HepG2 (cell line): ENCODE data around the gene CHAF1B. TPM values are rescaled to one million over a fixed set of nuclear protein-coding genes. Genes with fewer than 3 reads are reported as not detected.

ENCODE experiments used
- ATAC-seq: fragments of 200-7000 bp; cut with Tn5 transposase; 3 replicates; pipeline ENCODE4 v1.9.1; 2020; ENCODE audit warnings: mild to moderate bottlenecking, moderate library complexity
- BruUV-seq: library from RNA; stranded (reverse); fragments of 400-500 nt; replicated peaks from 2 replicates; lab custom pipeline; 2021; lab: Mats Ljungman, UMichigan
- CTCF ChIA-PET: fragments of 300-600 bp; formaldehyde crosslinking; extraction: SDS; loops from one replicate; lab custom pipeline; 2021; ENCODE audit warnings: low total read pairs, inconsistent platforms, low intra/inter-chr PET ratio; lab: Yijun Ruan, JAX
- POLR2A ChIA-PET: fragments of 350-600 bp; sonication (Branson Sonifier 250); formaldehyde crosslinking; loops from one replicate; lab custom pipeline; 2020; ENCODE audit warnings: antibody characterized with exemption, inconsistent platforms; lab: Yijun Ruan, JAX
- DNase-seq: peaks from one replicate; pipeline ENCODE4 v3.0.0-alpha.2; 2015; ENCODE audit warnings: low spot score
- FAIRE-seq: peaks from 3 replicates; lab custom pipeline; 2011; peaks lifted over from hg19 to GRCh38; lab: Jason Lieb, UNC
- H2AFZ ChIP-seq: one replicate; pipeline ENCODE4 v1.6.1; 2011; ENCODE audit warnings: low read length, inconsistent platforms
- H3K27ac ChIP-seq: fragments of 300-600 bp; 3 replicates; pipeline ENCODE4 v1.8.0; 2011; ENCODE audit warnings: mixed run types, mild to moderate bottlenecking, mixed read lengths, low read length, inconsistent platforms; ENCODE audit not compliant: insufficient read depth; ENCODE audit errors: extremely low read length
- H3K27me3 ChIP-seq, 2 experiments: fragments of 200-600 bp in 1 of 2; 2 replicates in 1 of 2; 3 replicates in 1 of 2; pipeline versions ENCODE4 v1.6.0 to v1.8.0; 2011; ENCODE audit warnings: low read length in 2 of 2, mild to moderate bottlenecking in 2 of 2, moderate library complexity in 2 of 2, inconsistent platforms in 1 of 2; ENCODE audit not compliant: insufficient read depth in 2 of 2, control insufficient read depth in 1 of 2
- H3K36me3 ChIP-seq, 2 experiments: fragments of 200-600 bp in 1 of 2; replicated peaks in 1 of 2; 2 replicates in 1 of 2; 3 replicates in 1 of 2; pipeline versions ENCODE4 v1.5.1 to v1.8.0; 2011; ENCODE audit warnings: low read length in 2 of 2, inconsistent platforms in 1 of 2; ENCODE audit not compliant: insufficient read depth in 2 of 2, control insufficient read depth in 1 of 2
- H3K4me1 ChIP-seq: 2 replicates; pipeline ENCODE4 v1.5.1; 2012; ENCODE audit warnings: low read length, inconsistent platforms; ENCODE audit not compliant: insufficient read depth
- H3K4me2 ChIP-seq: 2 replicates; pipeline ENCODE4 v1.6.0; 2011; ENCODE audit warnings: low read depth, low read length, inconsistent platforms
- H3K4me3 ChIP-seq, 3 experiments: fragments of 200-600 bp in 1 of 3; sonication (generic), shearing (Covaris generic) in 1 of 3; replicated peaks in 1 of 3; 2 replicates each; pipeline ENCODE4 v1.5.1; 2011 to 2016; ENCODE audit warnings: low read length in 3 of 3, inconsistent platforms in 2 of 3, low read depth in 2 of 3, mild to moderate bottlenecking in 2 of 3, control low read depth in 1 of 3, mixed read lengths in 1 of 3; ENCODE audit not compliant: insufficient read depth in 1 of 3
- H3K79me2 ChIP-seq: one replicate; pipeline ENCODE4 v1.6.1; 2011; ENCODE audit warnings: low read length, inconsistent platforms; ENCODE audit not compliant: insufficient read depth
- H3K9ac ChIP-seq: 2 replicates; pipeline ENCODE4 v1.6.0; 2011; ENCODE audit warnings: mild to moderate bottlenecking, low read depth, low read length, inconsistent platforms; ENCODE audit not compliant: insufficient read depth
- H3K9me3 ChIP-seq: 2 replicates; pipeline ENCODE4 v1.5.1; 2012; ENCODE audit warnings: mild to moderate bottlenecking, low read length
- H4K20me1 ChIP-seq: 2 replicates; pipeline ENCODE4 v1.6.0; 2011; ENCODE audit warnings: inconsistent platforms, mild to moderate bottlenecking, low read length, moderate library complexity; ENCODE audit not compliant: insufficient read depth
- DMAP1 ChIP-seq: IDR thresholded peaks from 2 replicates; pipeline ENCODE4 v1.6.1; 2016
- MXD3 ChIP-seq: IDR thresholded peaks from 2 replicates; pipeline ENCODE4 v1.6.1; 2016; ENCODE audit warnings: mild to moderate bottlenecking, missing biosample characterization, missing genetic modification reagents
- NR2F6 ChIP-seq, 2 experiments: IDR thresholded peaks; 2 replicates each; pipeline ENCODE4 v1.6.1; 2016; ENCODE audit warnings: antibody characterized with exemption in 1 of 2, mild to moderate bottlenecking in 1 of 2
- PCBP2 ChIP-seq: fragments of 200-400 bp; formaldehyde crosslinking; optimal IDR thresholded peaks from 2 replicates; pipeline ENCODE3; 2018; ENCODE audit warnings: low read length, low read depth; ENCODE audit not compliant: poor library complexity, severe bottlenecking
- RBM39 ChIP-seq: fragments of 200-400 bp; formaldehyde crosslinking; IDR thresholded peaks from one replicate; pipeline ENCODE4 v1.6.1; 2018; ENCODE audit warnings: antibody characterized with exemption, mild to moderate bottlenecking, low read depth, low read length; ENCODE audit not compliant: poor library complexity, severe bottlenecking
- SRY ChIP-seq: sonication (generic); formaldehyde crosslinking; IDR thresholded peaks from 2 replicates; pipeline ENCODE4 v1.8.0; 2022; ENCODE audit warnings: mild to moderate bottlenecking, missing genetic modification reagents
- TCF7L2 ChIP-seq: IDR thresholded peaks from 2 replicates; pipeline ENCODE4 v1.6.1; 2011; ENCODE audit warnings: mild to moderate bottlenecking, low read depth, low read length, moderate library complexity
- YY1 ChIP-seq: IDR thresholded peaks from 2 replicates; pipeline ENCODE4 v1.6.1; 2011; ENCODE audit warnings: low read length, low read depth, moderate library complexity, mild to moderate bottlenecking; ENCODE audit not compliant: insufficient read depth, insufficient replicate concordance
- ZNF34 ChIP-seq: sonication (generic); formaldehyde crosslinking; IDR thresholded peaks from 2 replicates; pipeline ENCODE4 v1.4.0; 2020; ENCODE audit warnings: mild to moderate bottlenecking, missing genetic modification reagents, borderline replicate concordance
- WGBS: methylation state at CpG from one replicate; pipeline ENCODE4 v1.1.6; 2017; ENCODE audit warnings: low lambda C conversion rate; 5-methylcytosine and 5-hydroxymethylcytosine counted together
- in situ Hi-C: cut with HindIII; loops from 2 replicates; pipeline ENCODE4 v1.10.0; 2017; ENCODE audit warnings: low pct_unique_long_range_greater_than_20kb; ENCODE audit not compliant: extremely low pct_ligation_motif_present
- intact Hi-C: fragments of 100-400 bp; cut with micrococcal nuclease; formaldehyde crosslinking; loops from one replicate; pipeline ENCODE4 v1.10.0; 2022; ENCODE audit not compliant: unreplicated experiment
- polyA plus RNA-seq, 8 experiments: library from polyadenylated mRNA; depleted of rRNA in 3 of 8; stranded (reverse) in 7 of 8; unstranded in 1 of 8; fragments of >200 nt; fragmentation: Illumina TruSeq in 4 of 8; extraction: Trizol in 4 of 8; gene quantifications; 2 replicates each; pipeline versions ENCODE4 v1.2.1 to v1.2.3, GENCODE V29; 2011 to 2016; ENCODE audit warnings: low read depth in 4 of 8, missing spikeins in 1 of 8, mixed read lengths in 1 of 8; ENCODE audit not compliant: insufficient read depth in 1 of 8
- total RNA-seq, 5 experiments: library from RNA; depleted of rRNA; stranded (reverse); fragments of >200 nt; fragmentation: Illumina TruSeq; extraction: Trizol; gene quantifications; 2 replicates each; pipeline ENCODE4 v1.2.3, GENCODE V29; 2016; ENCODE audit warnings: low read depth in 1 of 5

Gene CHAF1B
- total and polyA plus RNA-seq, 2 of the 13 experiments (the other 11 are each of a cell fraction or from before 2014, with no cell fraction given) = 5.1 to 14.1 TPM

- Histone ChIP-seq H3K27ac (no peak overlapping the region), H3K9me3 (no peaks in the 10 kb centered on the region), H3K36me3 (peaks cover 3 to 27% of the 10 kb centered on the region in 2 experiments; a peak in 3 of 5 replicates), H2AFZ (no peak overlapping the region), H3K4me1 (no peaks in the 10 kb centered on the region), H3K9ac (no peak overlapping the region), H3K27me3 (no peaks in the 10 kb centered on the region), H3K4me2 (no peak overlapping the region), H3K79me2 (no peaks in the 10 kb centered on the region), H4K20me1 (no peaks in the 10 kb centered on the region), H3K4me3 (no peak overlapping the region)
- no peak for FAIRE-seq
- intact Hi-C loops = no loop called here
- no peak for ATAC-seq
- 97% methylated on average over 8 of the region's 8 CpGs for WGBS
- no peak for TF ChIP-seq SRY (CRISPR knock-in tag)
- TF ChIP-seq TCF7L2 = no peak
- ChIA-PET POLR2A (no interaction called here), CTCF (no interaction called here)
- BruUV-seq = no TSS peak
- in situ Hi-C loops = no loop called here
- DNase-seq = no peak
Measured at GRCh38 chr21:36400719-36401118, 15.5 kb downstream of the CHAF1B start.

GRCh38 chr21:36402339-36402738, 17.1 kb downstream of the CHAF1B start:
- in situ Hi-C loops = no loop called here
- no TSS peak for BruUV-seq
- Histone ChIP-seq H3K4me2 (no peak overlapping the region), H3K9me3 (no peaks in the 10 kb centered on the region), H3K36me3 (peaks cover 3 to 27% of the 10 kb centered on the region in 2 experiments; a peak in 4 of 5 replicates), H2AFZ (no peak overlapping the region), H3K79me2 (no peaks in the 10 kb centered on the region), H3K27me3 (no peaks in the 10 kb centered on the region), H3K9ac (no peak overlapping the region), H3K4me3 (no peak overlapping the region), H3K27ac (no peak overlapping the region), H4K20me1 (no peaks in the 10 kb centered on the region)
- DNase-seq (no peak), ATAC-seq (no peak), FAIRE-seq (no peak)
- ChIA-PET POLR2A (no interaction called here), CTCF (no interaction called here)
- 88% methylated on average over 1 of the region's 1 CpG for WGBS
- no peak for TF ChIP-seq YY1
- no peak for TF ChIP-seq MXD3
- no peak for TF ChIP-seq PCBP2
- no peak for TF ChIP-seq NR2F6 (IDR thresholded peaks at IDR 0.05)
- TF ChIP-seq NR2F6 (CRISPR knock-in tag; IDR thresholded peaks at IDR 0.05) = no peak
- no peak for TF ChIP-seq RBM39
- TF ChIP-seq ZNF34 (CRISPR knock-in tag) = no peak
- TF ChIP-seq DMAP1 = no peak
- TF ChIP-seq, all 625 proteins: peak for 0
- intact Hi-C loops = no loop called here
- no peaks in the 10 kb centered on the region for H3K4me1 ChIP-seq
